Mammary epithelial cell (primary cell): ENCODE data around the gene ADSS1.

ENCODE experiments used
- EZH2 ChIP-seq: IDR thresholded peaks from 2 replicates; pipeline ENCODE4 v1.6.1; 2012; ENCODE audit warnings: low read length, inconsistent platforms, borderline replicate concordance
- TF ChIP-seq, protein P1 (sequence below), 2 donors: IDR thresholded peaks in 1 of 2; conservative IDR thresholded peaks in 1 of 2; 2 replicates each; pipeline ENCODE4 v1.5.1; 2011 to 2012; ENCODE audit warnings: inconsistent platforms in 2 of 2, low read length in 2 of 2, mild to moderate bottlenecking in 2 of 2, control low read depth in 1 of 2, low read depth in 1 of 2; ENCODE audit not compliant: insufficient read depth in 1 of 2; ENCODE audit errors: extremely low read depth in 1 of 2

DNA sequence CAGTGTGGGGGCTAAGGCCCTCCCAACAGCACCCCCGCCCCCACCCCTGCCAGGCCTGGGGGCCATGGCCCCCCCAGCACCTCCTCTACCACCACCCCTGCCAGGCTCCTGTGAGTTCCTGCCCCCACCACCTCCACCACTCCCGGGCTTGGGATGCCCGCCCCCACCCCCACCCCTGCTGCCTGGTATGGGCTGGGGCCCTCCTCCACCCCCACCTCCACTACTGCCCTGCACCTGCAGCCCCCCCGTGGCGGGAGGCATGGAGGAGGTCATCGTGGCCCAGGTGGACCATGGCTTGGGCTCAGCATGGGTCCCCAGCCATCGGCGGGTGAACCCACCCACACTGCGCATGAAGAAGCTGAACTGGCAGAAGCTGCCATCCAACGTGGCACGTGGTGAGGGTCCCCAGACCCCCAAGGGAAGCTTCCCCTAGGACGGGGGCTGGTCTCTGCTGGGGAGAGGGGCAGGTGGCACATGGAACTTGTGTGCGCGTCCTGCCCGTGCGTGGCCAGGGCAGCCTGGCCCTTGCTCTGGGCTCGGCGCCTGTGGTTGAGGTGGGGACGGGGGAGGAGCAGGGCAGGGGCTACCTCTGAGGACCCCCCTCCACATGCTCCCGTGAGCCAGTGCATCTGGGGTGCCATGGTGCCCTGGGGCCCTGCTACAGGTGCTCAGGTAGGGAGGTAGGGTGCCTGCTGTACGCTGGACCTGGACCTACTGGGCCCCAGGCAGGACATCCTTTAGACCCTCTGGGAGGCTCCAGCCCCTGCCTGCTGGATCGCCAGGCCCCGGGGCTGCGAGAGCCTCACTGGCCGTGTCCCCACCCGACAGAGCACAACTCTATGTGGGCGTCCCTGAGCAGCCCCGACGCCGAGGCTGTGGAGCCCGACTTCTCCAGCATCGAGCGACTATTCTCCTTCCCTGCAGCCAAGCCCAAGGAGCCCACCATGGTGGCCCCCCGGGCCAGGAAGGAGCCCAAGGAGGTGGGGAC, 16.1 kb upstream of the ADSS1 start:
- TF ChIP-seq, protein P1, sequence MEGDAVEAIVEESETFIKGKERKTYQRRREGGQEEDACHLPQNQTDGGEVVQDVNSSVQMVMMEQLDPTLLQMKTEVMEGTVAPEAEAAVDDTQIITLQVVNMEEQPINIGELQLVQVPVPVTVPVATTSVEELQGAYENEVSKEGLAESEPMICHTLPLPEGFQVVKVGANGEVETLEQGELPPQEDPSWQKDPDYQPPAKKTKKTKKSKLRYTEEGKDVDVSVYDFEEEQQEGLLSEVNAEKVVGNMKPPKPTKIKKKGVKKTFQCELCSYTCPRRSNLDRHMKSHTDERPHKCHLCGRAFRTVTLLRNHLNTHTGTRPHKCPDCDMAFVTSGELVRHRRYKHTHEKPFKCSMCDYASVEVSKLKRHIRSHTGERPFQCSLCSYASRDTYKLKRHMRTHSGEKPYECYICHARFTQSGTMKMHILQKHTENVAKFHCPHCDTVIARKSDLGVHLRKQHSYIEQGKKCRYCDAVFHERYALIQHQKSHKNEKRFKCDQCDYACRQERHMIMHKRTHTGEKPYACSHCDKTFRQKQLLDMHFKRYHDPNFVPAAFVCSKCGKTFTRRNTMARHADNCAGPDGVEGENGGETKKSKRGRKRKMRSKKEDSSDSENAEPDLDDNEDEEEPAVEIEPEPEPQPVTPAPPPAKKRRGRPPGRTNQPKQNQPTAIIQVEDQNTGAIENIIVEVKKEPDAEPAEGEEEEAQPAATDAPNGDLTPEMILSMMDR (conservative IDR thresholded peaks at IDR 0.05 in 1 of 2, IDR thresholded peaks at IDR 0.05 in 1 of 2; ENCODE audit: extremely low read depth in 1 of 2, insufficient read depth in 1 of 2, low read depth in 1 of 2, low read length in 2 of 2): no peak
- TF ChIP-seq EZH2: no peak
